Measurements from ENCODE around the gene CCT6B.

- TF ChIP-seq ZBTB33 (CRISPR knock-in tag; IDR thresholded peaks at IDR 0.05) (no peak), ZNF717 (CRISPR knock-in tag; IDR thresholded peaks at IDR 0.05) (no peak), HES1 (IDR thresholded peaks at IDR 0.05; ENCODE audit: low read depth) (no peak), EGR1 (conservative IDR thresholded peaks at IDR 0.05) (no peak), CTCF (IDR thresholded peaks at IDR 0.05 in 2 of 3, conservative IDR thresholded peaks at IDR 0.05 in 1 of 3; ENCODE audit: insufficient read depth in 2 of 3, low read depth in 1 of 3, low read length in 3 of 3) (no peak), CBFB (CRISPR knock-in tag; IDR thresholded peaks at IDR 0.05) (no peak), YY1 (IDR thresholded peaks at IDR 0.05; ENCODE audit: borderline replicate concordance in 1 of 3, control insufficient read depth in 1 of 3, extremely low read depth in 1 of 3, insufficient read depth in 3 of 3, insufficient read length in 1 of 3, insufficient replicate concordance in 2 of 3, low read depth in 1 of 3, low read length in 2 of 3) (no peak), HDAC3 (IDR thresholded peaks at IDR 0.05; ENCODE audit: borderline replicate concordance, partially characterized antibody) (no peak)
Observed at GRCh38 chr17:34920676-34921075, 40.6 kb downstream of the CCT6B start.
